Measurements from ENCODE around the gene PAN3. TPM values are rescaled to one million over a fixed set of nuclear protein-coding genes. Genes with fewer than 3 reads are reported as not detected.

Gene PAN3
- total and polyA plus RNA-seq, 2 of the 8 experiments (the other 6 are each of a cell fraction or from before 2014, with no cell fraction given), result 12.7 to 39.3 TPM

DNA sequence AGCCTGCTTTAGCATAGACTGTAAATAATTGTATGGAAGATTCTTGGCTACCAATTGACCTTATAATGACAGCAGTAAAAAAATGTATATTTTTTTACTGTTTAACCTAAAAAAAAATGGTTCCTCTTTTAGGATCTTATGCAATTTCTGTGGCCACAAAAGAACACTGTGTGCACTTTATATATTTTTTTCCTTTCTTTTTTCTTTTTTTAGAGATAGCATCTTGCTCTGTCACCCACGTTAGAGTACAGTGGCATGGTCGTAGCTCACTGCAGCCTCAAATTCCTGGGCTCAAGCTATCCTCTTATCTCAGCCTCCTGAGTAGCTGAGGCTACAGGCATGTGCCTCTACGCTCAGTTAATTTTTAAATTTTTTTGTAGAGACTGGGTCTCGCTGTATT is 44.0 kb upstream of the PAN3 start:
- POLR2A ChIA-PET (ENCODE audit: partially characterized antibody), result no interaction called here
- Histone ChIP-seq H2AFZ (ENCODE audit: low read length) (no peak overlapping the region), H4K8ac (ENCODE audit: extremely low read depth, insufficient read depth, low read length) (no peak overlapping the region), H3K14ac (ENCODE audit: insufficient read length) (no peak overlapping the region), H3K56ac (replicated peaks; ENCODE audit: insufficient read length, low read depth, low read length) (no peak overlapping the region), H2BK120ac (replicated peaks; ENCODE audit: low read depth, low read length) (no peak overlapping the region), H3K4me3 (ENCODE audit: extremely low read depth in 1 of 4, insufficient read depth in 2 of 4, low read depth in 3 of 4, low read length in 4 of 4) (no peak overlapping the region), H3K9me3 (ENCODE audit: insufficient read depth in 2 of 2, low read depth in 1 of 2, low read length in 1 of 2) (no peaks in the 10 kb centered on the region), H3K79me2 (ENCODE audit: control insufficient read depth in 1 of 2, insufficient read depth in 2 of 2, low read length in 2 of 2) (no peaks in the 10 kb centered on the region), H4K5ac (ENCODE audit: insufficient read length, low read depth, low read length) (no peak overlapping the region), H2BK5ac (ENCODE audit: low read depth, low read length) (no peak overlapping the region), H3K79me1 (ENCODE audit: low read depth, low read length) (no peaks in the 10 kb centered on the region), H4K20me1 (replicated peaks in 1 of 2; ENCODE audit: control insufficient read depth in 1 of 2, insufficient read depth in 2 of 2, low read length in 2 of 2) (no peaks in the 10 kb centered on the region), H3K23ac (ENCODE audit: insufficient read length) (no peak overlapping the region), H2BK12ac (ENCODE audit: low read depth, low read length) (no peak overlapping the region), H3K27ac (ENCODE audit: low read depth, low read length) (no peak overlapping the region), H3K4me1 (replicated peaks in 1 of 4; ENCODE audit: control insufficient read depth in 3 of 4, insufficient read depth in 4 of 4, low read length in 3 of 4) (no peaks in the 10 kb centered on the region), H3K9ac (replicated peaks in 1 of 4; ENCODE audit: extremely low read depth in 1 of 4, low read depth in 3 of 4, low read length in 3 of 4) (no peak overlapping the region), H4K91ac (replicated peaks; ENCODE audit: insufficient read length, low read length) (no peak overlapping the region), H2BK15ac (ENCODE audit: low read length) (no peak overlapping the region), H2BK20ac (ENCODE audit: low read length) (no peak overlapping the region), H3K23me2 (ENCODE audit: low read depth, low read length) (no peaks in the 10 kb centered on the region), H3K4ac (replicated peaks; ENCODE audit: insufficient read length, low read depth, low read length) (no peak overlapping the region), H3K27me3 (replicated peaks in 1 of 4; ENCODE audit: control insufficient read depth in 3 of 4, extremely low read depth in 1 of 4, insufficient read depth in 3 of 4, low read length in 3 of 4) (peaks cover 1 to 12% (median 7%) of the 10 kb centered on the region in 4 experiments), H3K36me3 (ENCODE audit: control insufficient read depth in 2 of 4, insufficient read depth in 4 of 4, low read length in 3 of 4) (no peaks in the 10 kb centered on the region), H3K4me2 (ENCODE audit: insufficient read depth in 1 of 2, low read depth in 2 of 2, low read length in 2 of 2) (no peak overlapping the region), H2AK5ac (ENCODE audit: low read depth, low read length) (no peak overlapping the region), H3K18ac (ENCODE audit: extremely low read depth, low read length) (no peak overlapping the region)
- no peak for DNase-seq (ENCODE audit: low read depth in 1 of 2, low spot score in 2 of 2)
- WGBS, 2 experiments (ENCODE audit: extremely low coverage in 1 of 2, insufficient coverage in 1 of 2, insufficient read length in 1 of 2, insufficient replicate concordance in 2 of 2, low coverage in 1 of 2, low lambda C conversion rate in 2 of 2, missing lambda C conversion rate in 1 of 2), result 90% methylated on average over 4 of the region's 4 CpGs; no CpG with 5 or more reads in 1 of the 2 experiments
- FAIRE-seq, result no peak
- CTCF ChIA-PET (ENCODE audit: partially characterized antibody), result interaction anchor here (1.4 kb wide), 1 partner anchor 225 kb away, joined by 3 read pairs; no protein-coding TSS in a partner anchor
- TF ChIP-seq CTBP2 (IDR thresholded peaks at IDR 0.05; ENCODE audit: borderline replicate concordance, insufficient read depth, insufficient read length, low read length), result no peak
- no peak for TF ChIP-seq GABPA (IDR thresholded peaks at IDR 0.05; ENCODE audit: borderline replicate concordance, insufficient read depth, low read length)
- no peak for TF ChIP-seq TEAD4 (IDR thresholded peaks at IDR 0.05; ENCODE audit: low read depth, low read length)
- TF ChIP-seq GTF2F1 (IDR thresholded peaks at IDR 0.05; ENCODE audit: borderline replicate concordance, low read depth, low read length), result no peak
- no peak for TF ChIP-seq CBX5 (IDR thresholded peaks at IDR 0.05; ENCODE audit: low read depth, low read length)
- no peak for TF ChIP-seq POLR2AphosphoS5 (IDR thresholded peaks at IDR 0.05; ENCODE audit: low read depth, low read length)
- TF ChIP-seq EP300 (IDR thresholded peaks at IDR 0.05; ENCODE audit: borderline replicate concordance in 1 of 2, low read depth in 2 of 2, low read length in 2 of 2), result no peak
- TF ChIP-seq NANOG (IDR thresholded peaks at IDR 0.05; ENCODE audit: insufficient read depth, low read depth, low read length, poor library complexity, severe bottlenecking), result no peak
